ENCODE measurements around the gene GPSM3.
"Not testable (repeated sequence)": the region's sequence is repeated elsewhere in the genome, so short reads cannot be mapped to it uniquely, and the experiment has no call there.

Gene GPSM3

DNA sequence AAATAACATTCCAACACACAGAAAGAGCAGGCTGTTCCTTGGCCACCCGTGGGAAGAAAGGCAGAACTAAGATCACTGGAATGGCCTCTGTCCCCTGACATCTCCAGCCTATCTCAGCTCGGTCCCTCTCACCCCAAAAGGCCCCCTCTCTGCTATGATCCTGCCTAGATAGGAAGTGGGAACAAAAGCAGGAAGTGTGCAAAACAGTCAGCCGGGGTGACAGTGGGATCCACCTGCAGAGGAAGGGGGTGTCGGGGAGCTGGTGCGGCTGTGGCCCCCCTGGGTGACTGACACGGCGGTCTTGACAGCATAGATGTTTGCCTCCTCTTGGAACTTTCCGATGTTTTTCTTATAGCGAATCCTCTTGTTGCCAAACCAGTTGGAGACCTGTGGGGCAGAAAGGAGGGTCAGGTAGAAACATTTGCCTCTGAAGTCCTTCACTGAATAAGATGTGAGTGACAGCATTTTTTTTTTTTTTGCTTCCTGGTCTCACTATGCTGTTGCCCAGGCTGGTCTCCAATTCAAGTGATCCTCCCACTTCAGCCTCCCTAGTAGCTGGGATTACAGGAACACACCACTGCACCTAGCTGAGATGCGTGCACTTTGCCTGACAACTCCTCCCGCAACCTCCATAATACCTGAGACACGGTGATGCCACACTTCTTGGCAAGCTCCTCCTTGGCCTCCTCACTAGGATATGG is 5.3 kb downstream of the GPSM3 start:
- DNase-seq (ENCODE audit: low spot score), result no peak

DNA sequence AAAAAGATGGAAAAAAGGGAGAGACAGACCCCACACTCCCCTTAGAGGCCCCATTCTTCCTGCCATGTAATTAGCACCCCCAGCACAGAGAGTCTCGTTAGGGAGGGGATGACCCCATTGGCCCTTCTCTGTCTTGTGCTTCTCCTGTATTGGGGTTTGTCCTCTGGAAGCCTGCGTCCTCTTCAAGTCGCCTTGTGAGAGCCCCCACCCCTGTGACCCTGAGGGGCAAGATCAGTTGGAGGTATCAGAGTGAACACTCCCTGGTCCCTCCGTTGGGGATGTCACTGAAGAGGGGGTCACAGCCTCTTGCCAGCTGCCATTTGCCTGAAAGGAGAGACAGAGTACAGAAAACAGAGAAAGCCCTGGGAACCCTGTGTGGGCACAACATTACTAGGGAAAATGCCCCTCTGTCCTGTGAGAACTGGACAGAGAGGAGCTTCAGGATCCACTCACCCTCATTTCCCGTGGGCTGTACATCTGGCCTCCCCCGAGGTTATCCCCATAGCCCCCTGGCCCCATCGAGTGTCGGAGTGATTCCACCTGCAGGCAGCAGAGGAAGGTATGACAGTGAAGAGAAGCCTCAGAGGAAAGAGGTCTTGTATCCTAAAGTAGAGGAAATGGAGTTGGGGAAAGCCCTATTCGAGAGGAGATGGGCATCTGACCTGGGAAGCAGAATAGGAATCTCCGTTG is 6.1 kb downstream of the GPSM3 start:
- not testable (repeated sequence) for DNase-seq (ENCODE audit: low spot score)

DNA sequence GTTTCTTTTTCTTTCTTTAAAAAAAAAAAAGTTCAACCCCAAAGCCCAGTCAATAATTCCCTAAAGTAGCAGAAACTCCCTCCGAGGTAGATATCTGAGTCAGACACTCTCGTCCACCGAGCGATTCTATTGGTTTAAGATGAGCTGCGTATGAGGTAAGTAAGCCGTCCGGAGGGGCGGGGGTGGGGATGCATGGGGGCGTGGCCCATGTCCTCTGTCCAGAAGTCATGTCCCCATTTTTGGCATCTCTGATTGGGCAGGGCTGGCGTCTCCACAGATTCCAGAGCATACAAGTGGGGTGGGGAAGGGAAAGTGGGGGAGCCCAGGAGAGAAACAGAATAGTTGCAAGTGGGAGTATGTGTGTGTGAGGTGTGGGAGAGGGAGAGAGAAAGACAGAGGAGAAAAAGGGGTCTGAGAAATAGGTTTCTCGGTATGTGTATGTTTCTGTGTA is 6.7 kb downstream of the GPSM3 start:
- peak; percentile 69 for DNase-seq (ENCODE audit: low spot score)

DNA sequence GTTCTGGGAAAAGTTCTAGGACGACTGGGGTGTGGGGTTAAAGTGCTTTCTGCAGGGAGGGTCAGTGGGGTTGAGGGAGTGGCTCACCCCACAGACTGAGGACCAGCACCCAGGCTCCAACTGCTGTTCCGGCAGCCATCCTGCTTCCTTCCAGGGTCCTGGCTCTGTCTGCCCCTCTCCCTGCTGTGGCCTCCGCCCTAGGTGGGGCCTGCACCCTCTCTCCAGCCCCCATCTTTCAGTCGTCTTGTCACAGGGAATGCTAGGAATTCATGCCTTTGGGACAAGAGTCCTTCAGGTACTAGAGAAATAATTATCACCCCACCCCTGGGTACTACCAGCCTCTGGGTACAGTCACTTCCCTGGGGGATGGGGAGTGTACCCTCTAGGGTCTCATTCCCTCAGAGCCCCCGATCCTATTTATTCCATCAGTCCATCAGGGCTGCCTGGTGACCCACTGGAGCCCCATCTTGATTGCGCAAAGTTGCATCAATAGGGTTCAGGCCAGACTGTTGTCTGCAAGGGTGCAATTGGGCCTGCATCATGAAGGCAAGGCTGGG is 8.3 kb downstream of the GPSM3 start, which contains the start of gene AGER:
AGER (minus strand) TSS at position 170 of the 557 bp plus-strand sequence; CDS start at position 139, 31 bp downstream.
- no peak for DNase-seq (ENCODE audit: low spot score)

DNA sequence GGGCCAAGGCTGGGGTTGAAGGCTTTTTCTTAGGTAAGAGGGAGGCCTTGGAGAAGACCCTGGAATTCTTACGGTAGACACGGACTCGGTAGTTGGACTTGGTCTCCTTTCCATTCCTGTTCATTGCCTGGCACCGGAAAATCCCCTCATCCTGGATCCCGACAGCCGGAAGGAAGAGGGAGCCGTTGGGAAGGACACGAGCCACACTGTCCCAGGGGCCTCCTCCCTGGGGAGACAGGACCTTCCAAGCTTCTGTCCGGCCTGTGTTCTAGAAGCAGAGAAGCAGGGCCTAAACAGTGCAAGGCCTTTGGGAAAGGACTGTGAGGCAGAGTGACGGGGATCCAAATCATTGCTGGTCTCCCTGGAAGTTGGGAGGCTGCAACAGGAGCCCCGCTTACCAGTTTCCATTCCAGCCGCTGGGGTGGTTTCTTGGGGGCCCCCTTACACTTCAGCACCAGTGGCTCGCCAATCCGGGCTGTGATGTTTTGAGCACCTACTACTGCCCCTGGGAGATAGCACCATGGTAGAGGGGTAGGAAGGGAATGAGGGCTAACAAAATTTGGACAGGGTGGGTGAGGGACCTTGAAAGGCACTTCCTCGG is 8.9 kb downstream of the GPSM3 start:
- no peak for DNase-seq (ENCODE audit: low spot score)

DNA sequence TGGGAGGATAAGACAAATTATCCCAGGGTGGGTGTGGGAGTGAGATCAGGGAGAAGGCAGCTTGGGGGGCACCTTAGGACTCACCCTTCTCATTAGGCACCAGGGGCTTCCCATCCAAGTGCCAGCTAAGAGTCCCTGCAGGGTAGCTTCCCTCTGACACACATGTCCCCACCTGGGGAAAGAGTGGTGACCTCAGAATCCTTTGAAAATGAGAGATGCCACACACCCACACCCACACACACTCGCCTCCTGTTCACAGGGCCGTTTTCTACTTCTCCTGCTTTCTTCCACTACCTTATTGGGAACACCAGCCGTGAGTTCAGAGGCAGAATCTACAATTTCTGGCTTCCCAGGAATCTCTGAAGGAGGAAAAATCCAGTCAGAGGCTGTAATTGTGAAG is 9.4 kb downstream of the GPSM3 start:
- DNase-seq (ENCODE audit: low spot score), result no peak

DNA sequence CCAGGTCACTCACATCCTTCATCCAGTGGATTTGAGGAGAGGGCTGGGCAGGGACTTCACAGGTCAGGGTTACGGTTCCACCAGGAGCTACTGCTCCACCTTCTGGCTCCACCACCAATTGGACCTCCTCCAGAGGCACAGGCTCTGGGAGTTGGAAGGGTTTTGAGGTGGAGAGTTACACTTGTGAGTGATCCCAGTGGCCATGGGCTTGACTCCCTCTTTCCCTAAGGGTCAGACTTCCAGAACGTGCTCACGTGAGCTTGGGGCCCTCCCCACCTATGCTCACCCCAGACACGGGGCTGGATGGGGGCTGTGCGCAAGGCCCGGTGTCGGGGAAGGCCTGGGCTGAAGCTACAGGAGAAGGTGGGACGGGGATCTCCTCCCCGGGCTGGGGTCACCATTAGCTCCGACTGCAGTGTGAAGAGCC is 9.9 kb downstream of the GPSM3 start:
- no peak for DNase-seq (ENCODE audit: low spot score)

DNA sequence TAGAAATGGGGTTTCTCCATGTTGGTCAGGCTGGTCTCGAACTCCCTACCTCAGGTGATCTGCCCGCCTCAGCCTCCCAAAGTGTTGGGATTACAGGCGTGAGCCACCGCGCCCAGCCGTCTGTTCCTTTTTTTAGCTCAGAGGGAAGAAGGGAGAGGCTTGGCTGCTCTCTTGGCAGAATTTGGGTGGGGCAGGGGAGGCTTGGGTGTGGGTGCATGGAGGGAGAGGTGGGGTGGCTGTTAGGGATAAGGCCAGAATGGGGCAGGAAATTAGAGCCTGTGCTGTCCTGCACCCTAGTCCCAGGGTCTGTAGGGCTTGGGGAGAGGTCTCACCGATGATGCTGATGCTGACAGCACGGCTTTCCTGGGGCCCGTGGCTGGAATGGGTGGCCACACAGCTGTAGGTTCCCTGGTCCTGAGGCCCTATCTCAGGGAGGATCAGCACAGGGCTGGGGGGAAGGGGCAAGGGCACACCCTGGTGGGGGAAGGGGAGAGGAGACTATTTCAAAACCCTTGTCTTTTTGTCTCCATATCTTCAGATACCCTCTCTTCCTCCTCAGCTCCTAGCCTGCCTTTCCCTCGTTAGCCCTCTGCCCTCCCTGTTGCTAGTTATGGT is 10.4 kb downstream of the GPSM3 start:
- DNase-seq (ENCODE audit: low spot score), result no peak

DNA sequence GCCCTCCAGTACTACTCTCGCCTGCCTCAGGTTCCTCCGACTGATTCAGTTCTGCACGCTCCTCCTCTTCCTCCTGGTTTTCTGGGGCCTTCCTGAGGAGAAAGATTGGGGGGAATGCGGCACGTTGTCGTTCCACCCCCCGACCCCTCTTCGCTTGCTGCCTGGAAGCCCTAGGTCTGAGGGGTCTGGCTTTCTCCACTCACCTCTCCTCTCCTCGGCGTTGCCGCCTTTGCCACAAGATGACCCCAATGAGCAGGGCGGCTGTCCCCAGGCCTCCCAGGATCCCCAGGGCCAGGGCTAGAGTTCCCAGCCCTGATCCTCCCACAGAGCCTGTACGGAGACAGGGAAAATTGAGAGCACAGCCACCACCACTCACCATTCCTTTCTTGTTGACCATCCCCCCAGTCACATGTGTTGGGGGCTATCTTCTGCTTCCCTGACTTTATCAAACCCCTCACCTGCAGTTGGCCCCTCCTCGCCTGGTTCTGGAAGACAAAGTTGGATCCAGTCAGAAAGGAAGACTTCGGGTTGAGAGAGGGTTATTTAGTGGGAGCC is 11.2 kb downstream of the GPSM3 start:
- DNase-seq (ENCODE audit: low spot score), result no peak

DNA sequence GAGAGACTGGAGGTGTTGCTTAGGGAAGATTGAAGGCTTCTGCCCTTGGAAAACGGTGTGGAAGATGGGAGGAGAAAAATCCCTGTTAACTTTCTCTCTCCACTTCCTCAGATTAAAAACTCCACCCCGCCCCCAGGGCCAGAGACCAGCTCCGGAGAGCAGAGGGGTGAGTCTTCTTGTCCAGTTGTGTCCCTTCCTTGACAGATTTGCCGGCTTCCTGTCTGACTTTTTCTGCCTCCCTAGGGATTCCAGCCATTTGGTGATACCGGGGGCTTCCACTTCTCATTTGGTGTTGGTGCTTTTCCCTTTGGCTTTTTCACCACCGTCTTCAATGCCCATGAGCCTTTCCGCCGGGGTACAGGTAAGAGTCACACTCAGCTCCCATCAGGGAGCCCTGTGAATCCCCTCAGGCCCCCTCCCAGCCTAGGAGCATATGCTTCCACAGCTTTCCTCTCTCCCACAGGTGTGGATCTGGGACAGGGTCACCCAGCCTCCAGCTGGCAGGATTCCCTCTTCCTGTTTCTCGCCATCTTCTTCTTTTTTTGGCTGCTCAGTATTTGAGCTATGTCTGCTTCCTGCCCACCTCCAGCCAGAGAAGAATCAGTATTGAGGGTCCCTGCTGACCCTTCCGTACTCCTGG is 12.6 kb downstream of the GPSM3 start:
- no peak for DNase-seq (ENCODE audit: low spot score)

DNA sequence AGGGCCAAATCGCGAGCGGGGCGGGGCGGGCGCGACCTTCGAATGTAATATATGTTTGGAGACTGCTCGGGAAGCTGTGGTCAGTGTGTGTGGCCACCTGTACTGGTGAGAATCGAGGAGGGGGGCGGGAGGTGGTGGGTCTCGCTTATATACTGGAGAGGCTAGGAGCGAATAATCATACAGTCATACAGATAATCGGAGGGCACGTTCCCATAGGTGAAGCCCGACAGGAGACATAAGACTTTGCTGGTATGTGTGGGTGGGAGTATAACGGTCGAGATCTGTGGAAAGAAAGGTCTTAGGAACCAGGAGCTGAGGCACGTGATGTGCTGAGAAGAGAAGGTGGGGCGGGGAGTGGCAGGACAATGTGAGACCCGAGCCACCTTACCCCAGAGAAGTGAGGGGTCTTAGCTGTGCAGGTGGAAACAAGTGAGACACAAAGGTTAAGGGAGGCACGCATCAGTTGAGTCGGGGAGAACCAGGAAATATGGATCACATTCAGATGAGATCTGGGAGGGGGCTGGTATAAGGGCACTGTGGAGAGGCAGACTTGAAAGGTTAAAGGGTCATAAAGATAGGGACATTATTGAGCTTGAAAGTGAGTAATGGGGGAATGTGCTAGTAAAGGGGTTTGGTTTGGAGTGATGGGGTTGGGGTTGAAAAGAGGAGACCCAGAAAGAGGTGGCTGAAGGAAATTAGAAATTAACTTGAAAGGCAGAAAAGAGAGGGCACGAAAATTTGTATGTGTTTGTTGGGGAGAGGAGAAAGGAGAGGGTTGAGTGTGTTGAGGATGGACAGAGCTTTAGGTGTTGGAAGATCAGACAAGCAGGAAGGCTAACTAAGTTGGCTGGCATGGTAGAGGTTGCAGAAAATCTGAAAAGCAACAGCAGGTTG is 13.6 kb downstream of the GPSM3 start:
- no peak for DNase-seq (ENCODE audit: low spot score)

DNA sequence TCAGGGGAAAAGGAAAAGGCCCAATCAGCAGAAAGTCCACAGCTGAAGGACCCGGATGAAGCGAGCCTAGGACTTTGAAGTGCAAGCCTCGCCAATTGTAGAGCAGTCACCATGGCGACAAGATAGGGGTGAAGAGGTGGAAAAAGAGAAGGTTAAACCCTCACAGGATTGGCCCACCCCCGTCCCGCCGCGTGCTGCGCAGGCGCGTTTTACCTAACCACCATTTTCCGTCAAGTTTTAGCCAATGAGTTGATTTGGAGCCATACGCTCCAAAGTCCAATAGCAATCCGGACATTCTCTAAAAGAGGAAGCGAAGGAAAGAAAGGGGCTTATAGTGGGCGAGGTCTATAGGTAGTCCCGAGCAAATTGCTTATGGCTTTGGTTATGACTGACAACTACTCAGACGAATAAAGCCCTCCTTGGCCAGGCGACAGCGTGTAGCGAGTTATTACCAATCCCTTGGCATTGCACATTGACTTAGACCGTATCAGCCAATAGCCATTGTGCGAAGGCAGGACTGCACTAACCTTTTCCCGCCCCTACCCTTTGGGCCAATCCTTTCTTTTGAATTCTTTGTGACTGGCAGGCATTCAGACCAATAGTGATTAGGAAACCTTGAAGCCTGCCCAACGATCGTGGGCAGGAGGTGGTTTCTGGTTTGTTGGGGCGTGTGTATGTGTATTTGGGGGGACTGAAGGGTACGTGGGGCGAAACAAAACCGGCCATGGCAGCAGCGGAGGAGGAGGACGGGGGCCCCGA is 14.5 kb downstream of the GPSM3 start, which contains the start of gene RNF5:
RNF5 (plus strand) TSS at position 618 of the 759 bp plus-strand sequence; CDS start at position 725, 107 bp downstream.
- peak; percentile 100 for DNase-seq (ENCODE audit: low spot score)

DNA sequence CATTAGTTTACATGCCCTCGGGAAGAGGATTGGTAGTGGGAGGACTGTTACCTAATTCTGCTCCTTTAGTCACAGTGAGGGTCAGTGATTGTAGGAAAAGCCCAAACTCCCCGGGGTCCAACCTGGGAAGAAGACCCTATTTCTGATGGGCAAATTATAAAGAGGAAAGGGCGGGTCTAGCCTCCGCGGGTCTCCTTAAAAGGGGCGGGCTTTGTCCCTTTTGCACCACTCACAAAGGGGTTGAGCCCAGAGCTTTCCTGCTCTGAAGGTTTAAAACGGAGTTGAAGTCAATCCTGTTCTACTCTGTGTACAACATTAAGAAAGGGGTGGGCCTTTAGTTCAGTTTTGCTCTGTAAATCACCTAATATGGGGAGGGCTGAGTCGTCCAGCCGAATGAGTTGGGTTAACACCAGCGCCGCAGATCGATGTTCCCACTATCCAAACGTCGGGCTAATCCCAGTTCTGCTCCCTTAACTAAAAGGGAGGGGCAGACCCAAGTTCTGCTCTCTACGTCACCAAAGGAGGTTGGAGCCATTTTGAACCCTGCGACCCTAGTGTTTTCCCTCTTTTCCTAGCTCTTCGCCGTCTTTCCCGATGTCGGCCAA is 15.2 kb downstream of the GPSM3 start:
- peak; percentile 58 for DNase-seq (ENCODE audit: low spot score)

DNA sequence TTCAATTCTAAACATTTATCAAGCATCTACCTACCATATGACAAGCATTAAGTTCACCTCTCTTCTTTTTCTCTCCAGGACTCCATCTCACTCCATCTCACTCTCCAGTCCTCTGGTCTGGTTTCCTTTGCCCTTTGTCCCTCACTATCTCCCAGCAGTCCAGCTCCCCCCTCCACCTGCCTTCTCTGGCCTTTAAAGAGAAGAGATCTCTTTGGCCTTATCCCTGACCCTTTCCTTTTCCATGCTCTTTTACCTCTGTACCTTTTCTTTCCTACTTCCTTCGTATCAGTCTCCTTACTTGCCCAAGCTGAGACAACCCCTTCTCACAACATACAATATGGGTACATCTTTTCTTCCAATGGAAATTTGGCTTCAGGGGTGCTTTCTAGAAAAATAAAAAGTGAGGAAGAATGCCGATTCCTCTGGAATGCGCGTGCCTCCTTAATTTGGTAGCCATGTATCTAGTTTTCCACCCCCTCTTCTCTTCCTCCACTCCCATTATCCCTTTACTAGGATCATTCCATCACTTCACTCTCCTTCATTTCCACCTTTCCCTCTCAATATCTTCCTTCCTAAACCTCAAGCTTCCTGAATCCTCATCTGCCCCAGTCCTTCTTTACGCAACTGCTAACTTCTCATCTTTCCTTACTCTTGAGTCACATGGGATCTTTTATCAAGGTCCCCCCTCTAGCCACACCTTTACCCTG is 15.8 kb downstream of the GPSM3 start:
- DNase-seq (ENCODE audit: low spot score), result no peak

DNA sequence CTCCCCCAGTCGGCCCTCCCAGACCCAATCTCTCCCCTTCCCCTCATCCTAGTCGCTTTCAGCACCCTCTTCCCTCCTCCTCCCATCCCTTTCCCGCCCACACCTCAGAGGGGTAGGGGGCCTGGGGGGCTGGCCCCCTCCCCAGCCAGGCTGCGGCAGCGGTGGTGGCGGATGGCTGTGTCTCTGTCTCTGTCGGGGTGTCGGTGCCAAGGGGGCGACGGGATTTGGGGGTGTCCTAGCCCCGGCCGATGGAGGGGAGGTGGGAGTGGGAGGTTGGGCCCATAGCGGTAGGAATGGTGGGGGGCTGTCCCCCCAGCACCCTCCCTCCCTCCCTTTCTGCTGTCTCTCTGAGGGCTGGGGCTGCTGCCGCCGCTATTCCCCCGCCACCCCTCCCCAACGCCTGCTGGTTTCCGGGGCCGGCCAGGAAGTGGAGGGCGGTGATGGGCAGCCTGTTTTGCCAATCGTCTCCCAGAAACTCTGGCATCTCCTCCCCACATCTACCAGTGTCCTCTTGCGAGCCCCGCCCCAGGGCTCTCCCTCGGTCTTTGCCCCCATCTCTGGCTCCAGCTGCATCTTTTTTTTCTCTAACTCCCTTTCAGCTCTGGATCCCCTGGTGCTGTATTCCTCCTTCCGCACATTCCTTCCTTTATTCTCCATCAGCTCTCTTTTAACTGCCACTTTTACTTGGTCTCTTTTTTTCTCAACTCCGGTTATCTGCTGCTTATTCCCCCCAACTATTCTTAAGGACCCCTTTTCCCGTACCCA is 16.6 kb downstream of the GPSM3 start, which contains the start of gene AGPAT1:
AGPAT1 (minus strand) TSS at position 374 of the 765 bp plus-strand sequence. CDS start 4,588 bp downstream, outside the sequence.
- peak; percentile 98 for DNase-seq (ENCODE audit: low spot score)

DNA sequence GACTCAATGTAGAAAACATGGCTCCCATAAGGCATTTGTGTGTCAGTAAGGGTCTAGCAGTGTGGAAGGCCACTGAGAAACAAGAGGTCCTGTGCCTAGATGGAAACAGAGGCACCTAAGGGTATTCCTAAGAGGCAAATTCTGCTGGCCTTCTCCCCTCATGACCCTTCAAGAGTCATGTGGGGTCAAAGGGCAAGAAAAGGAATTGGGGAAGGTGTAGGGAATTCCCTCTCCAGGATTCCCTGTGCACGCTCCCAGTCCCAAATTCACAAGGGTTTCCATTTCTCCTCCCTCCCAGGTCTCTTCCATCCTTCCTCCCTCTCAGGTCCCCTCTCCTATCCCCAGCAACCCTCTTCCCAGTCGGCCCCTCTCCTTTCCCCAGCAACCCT is 17.1 kb downstream of the GPSM3 start:
- DNase-seq (ENCODE audit: low spot score), result no peak

DNA sequence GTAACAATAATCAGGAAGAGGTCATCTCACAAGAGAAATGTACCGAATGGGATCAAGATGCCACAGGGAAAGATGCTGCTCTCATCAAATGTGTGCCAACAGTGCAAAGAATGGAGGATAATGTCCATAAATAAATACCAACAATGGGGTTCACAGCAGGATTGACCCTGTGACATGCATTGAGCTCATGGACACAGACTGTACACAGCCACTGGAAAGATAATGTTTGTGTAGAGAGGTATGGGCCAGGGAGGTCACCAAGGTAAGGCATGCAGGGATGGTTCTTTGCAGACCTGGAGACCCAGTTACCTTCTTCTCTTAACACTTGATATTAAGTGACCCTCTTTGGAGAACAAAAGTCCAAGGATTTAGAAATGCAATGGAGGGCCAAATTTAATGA is 18.0 kb downstream of the GPSM3 start:
- DNase-seq (ENCODE audit: low spot score), result no peak
